ENCODE results near the gene FOXS1. TPM values are rescaled to one million over a fixed set of nuclear protein-coding genes. Genes with fewer than 3 reads are reported as not detected.
"Not testable (repeated sequence)": the region's sequence is repeated elsewhere in the genome, so short reads cannot be mapped to it uniquely, and the experiment has no call there.

Gene FOXS1
- total and polyA plus RNA-seq, 9 donors = 0.40 to 5.0 (median 0.69) TPM; not detected in 2

DNA sequence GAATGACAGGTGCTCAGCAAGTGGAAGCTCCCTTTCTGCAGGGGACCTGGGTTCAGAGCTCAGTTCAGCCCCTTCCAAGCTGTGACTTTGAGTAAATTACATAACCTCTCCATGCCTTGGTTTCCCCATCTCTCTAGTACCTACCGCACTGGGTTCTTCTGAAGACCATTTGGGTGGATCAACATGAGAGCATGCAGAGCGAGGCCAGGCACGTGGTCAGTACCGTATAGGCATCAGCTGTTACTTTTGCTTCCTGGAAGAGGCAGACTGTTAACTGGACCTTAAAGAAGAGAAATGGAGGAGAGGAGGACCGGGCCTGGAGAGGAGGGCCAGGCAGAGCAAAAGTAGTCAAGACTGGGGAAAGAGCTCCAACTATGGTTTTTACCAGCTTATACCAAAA, 27.9 kb downstream of the FOXS1 start:
- TF ChIP-seq POLR2A (IDR thresholded peaks at IDR 0.05) = no peak
- no peak for TF ChIP-seq EP300 (IDR thresholded peaks at IDR 0.05)
- TF ChIP-seq, protein P1, sequence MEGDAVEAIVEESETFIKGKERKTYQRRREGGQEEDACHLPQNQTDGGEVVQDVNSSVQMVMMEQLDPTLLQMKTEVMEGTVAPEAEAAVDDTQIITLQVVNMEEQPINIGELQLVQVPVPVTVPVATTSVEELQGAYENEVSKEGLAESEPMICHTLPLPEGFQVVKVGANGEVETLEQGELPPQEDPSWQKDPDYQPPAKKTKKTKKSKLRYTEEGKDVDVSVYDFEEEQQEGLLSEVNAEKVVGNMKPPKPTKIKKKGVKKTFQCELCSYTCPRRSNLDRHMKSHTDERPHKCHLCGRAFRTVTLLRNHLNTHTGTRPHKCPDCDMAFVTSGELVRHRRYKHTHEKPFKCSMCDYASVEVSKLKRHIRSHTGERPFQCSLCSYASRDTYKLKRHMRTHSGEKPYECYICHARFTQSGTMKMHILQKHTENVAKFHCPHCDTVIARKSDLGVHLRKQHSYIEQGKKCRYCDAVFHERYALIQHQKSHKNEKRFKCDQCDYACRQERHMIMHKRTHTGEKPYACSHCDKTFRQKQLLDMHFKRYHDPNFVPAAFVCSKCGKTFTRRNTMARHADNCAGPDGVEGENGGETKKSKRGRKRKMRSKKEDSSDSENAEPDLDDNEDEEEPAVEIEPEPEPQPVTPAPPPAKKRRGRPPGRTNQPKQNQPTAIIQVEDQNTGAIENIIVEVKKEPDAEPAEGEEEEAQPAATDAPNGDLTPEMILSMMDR (IDR thresholded peaks at IDR 0.05) = no peak
- intact Hi-C loops (cut with DNase I) = no loop called here
- Histone ChIP-seq H3K4me1 (ENCODE audit: insufficient read depth) (peaks cover 3% of the 10 kb centered on the region), H3K27me3 (no peaks in the 10 kb centered on the region), H3K4me3 (no peak overlapping the region), H3K9me3 (no peaks in the 10 kb centered on the region), H3K27ac (no peak overlapping the region), H3K36me3 (no peaks in the 10 kb centered on the region)
- WGBS, 3 donors = 81 to 92% (median 85%) methylated on average over 5 of the region's 5 CpGs
- DNase-seq = no peak

DNA sequence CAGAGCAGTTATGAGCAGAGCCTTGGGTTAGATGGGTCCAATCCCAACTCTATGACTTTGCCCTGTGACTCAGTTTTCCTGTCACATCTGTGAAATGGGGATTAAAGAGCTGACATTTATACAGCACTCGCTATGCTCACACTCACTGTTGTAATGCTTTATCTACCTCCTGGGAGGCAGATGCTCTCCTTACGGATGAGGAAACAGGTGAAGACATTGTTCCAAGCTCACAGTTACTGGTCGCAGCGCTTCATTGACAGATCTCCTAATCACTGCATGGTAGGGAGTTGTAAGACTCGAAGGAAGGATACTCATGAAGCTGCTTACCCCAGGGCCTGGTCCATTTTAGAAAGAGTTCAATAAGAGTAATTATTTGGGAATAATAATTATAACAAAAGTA, 29.2 kb downstream of the FOXS1 start:
- intact Hi-C loops (cut with DNase I) = no loop called here
- H3K27ac ChIP-seq = no peak overlapping the region

DNA sequence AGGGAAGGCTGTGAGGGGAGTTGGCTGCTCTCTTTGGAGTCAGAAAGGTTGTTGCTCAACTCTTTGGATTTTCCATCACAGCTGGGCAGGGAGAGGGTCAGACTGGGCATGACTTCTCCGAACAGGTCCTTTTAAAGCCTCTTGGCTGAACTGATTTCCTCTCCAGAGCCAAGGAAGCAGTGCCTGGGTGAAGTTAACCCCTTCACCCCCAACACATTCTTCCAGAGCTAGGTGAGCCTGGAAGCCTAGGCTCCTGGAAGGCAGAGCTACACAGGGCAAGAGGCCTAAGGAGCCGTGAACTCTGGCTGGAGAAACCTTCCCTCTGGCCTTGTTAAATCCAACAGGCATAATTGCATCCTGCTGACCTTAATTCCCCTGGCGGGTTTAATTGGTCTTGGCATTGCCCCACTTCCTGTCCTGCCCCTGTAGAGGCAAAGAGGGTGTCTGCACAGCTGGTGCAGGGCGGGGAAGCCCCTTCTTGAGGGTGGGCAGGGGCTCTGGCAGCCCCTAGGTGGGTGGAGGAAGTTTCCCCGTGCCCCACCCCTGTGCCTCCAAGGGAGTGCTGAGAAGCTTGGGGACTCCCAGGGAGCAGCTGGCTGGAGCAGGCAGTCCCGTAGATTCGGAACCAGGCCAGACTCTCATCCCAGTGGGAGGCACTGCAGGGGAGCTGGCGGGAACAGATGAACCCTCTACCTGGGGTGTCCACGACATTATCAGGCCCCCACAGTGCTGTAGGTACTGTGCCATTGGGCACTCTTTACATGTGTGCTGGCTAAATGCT, 29.8 kb downstream of the FOXS1 start:
- 42 to 57% (median 51%) methylated on average over 9 of the region's 9 CpGs for WGBS, 3 donors
- no peaks in the 10 kb centered on the region for H3K27me3 ChIP-seq
- H3K4me3 ChIP-seq = no peak overlapping the region
- H3K27ac ChIP-seq = no peak overlapping the region
- intact Hi-C loops (cut with DNase I) = no loop called here
- no peak for TF ChIP-seq POLR2A (IDR thresholded peaks at IDR 0.05)
- TF ChIP-seq, protein P1 (IDR thresholded peaks at IDR 0.05) = no peak
- TF ChIP-seq EP300 (IDR thresholded peaks at IDR 0.05) = no peak
- H3K36me3 ChIP-seq = no peaks in the 10 kb centered on the region
- H3K9me3 ChIP-seq = no peaks in the 10 kb centered on the region
- H3K4me1 ChIP-seq (ENCODE audit: insufficient read depth) = peaks cover 6% of the 10 kb centered on the region
- DNase-seq = no peak

More for the DNA sequence above, 29.2 kb downstream of the FOXS1 start:
- WGBS, 3 donors = 93 to 95% (median 95%) methylated on average over 5 of the region's 5 CpGs
- no peak for DNase-seq
- Histone ChIP-seq H3K36me3 (no peaks in the 10 kb centered on the region), H3K4me1 (ENCODE audit: insufficient read depth) (peaks cover 6% of the 10 kb centered on the region), H3K27me3 (no peaks in the 10 kb centered on the region), H3K4me3 (no peak overlapping the region), H3K9me3 (no peaks in the 10 kb centered on the region)
- no peak for TF ChIP-seq POLR2A (IDR thresholded peaks at IDR 0.05)
- TF ChIP-seq, protein P1 (IDR thresholded peaks at IDR 0.05) = no peak
- TF ChIP-seq EP300 (IDR thresholded peaks at IDR 0.05) = no peak

DNA sequence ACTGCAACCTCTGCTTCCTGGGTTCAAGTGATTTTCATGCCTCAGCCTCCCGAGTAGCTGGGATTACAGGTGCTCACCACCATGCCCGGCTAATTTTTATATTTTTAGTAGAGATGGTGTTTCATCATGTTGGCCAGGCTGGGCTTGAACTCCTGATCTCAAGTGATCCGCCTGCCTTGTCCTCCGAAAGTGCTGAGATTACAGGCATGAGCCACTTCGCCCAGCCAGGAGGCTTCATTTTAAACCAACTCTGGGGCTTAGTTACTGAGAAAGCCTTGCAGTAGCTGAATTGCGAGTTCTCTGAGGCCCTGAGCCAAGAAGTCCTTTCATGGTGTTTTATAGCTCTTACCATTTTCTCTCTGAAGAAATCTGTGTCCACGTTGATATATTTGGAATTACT, 31.3 kb downstream of the FOXS1 start:
- H3K27me3 ChIP-seq; DNase-seq; intact Hi-C loops (cut with DNase I); H3K36me3 ChIP-seq; H3K4me3 ChIP-seq; H3K9me3 ChIP-seq; H3K4me1 ChIP-seq (ENCODE audit: insufficient read depth); H3K27ac ChIP-seq: not testable (repeated sequence)
- 81 to 86% (median 83%) methylated on average over 7 of the region's 7 CpGs for WGBS, 3 donors

DNA sequence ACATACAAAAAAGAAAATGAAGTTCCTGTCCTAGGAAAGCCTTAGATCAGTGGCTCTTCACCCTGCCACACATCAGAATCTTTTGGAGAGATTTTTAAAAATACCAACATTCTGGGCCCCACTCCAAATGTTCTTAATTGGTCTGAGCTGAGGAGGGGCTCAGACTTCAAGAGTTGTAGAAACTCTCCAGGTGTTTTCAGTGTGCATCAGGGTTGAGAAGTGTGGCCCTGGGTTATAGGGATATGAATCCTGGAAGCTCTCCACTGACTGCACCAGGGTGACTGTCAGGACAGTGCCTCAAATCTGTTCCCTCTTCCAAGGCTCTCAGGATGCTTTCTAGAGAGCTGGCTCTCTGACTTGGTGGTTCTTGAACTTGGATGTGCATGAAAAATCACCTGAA, 31.8 kb downstream of the FOXS1 start:
- no peak overlapping the region for H3K4me3 ChIP-seq
- intact Hi-C loops (cut with DNase I) = no loop called here
- peaks cover 6% of the 10 kb centered on the region for H3K4me1 ChIP-seq (ENCODE audit: insufficient read depth)
- TF ChIP-seq POLR2A (IDR thresholded peaks at IDR 0.05) = no peak
- TF ChIP-seq, protein P1 (IDR thresholded peaks at IDR 0.05) = no peak
- TF ChIP-seq EP300 (IDR thresholded peaks at IDR 0.05) = no peak
- H3K36me3 ChIP-seq = no peaks in the 10 kb centered on the region
- H3K27me3 ChIP-seq = no peaks in the 10 kb centered on the region
- H3K9me3 ChIP-seq = no peaks in the 10 kb centered on the region
- DNase-seq = no peak
- no peak overlapping the region for H3K27ac ChIP-seq
